GM23338 (cell line): ENCODE results near the gene EN2. TPM values are rescaled to one million over a fixed set of nuclear protein-coding genes. Genes with fewer than 3 reads are reported as not detected.

Experiments used
- ATAC-seq: fragments of 200-7000 bp; cut with Tn5 transposase; 3 replicates; pipeline ENCODE4 v1.9.1; 2020
- DNase-seq: peaks from one replicate; pipeline ENCODE4 v3.0.0-alpha.2; 2015; ENCODE audit warnings: low spot score
- H2AFZ ChIP-seq: fragments of 200-600 bp; sonication (generic); 2 replicates; pipeline ENCODE4 v1.8.0; 2016; ENCODE audit warnings: antibody characterized with exemption, mild to moderate bottlenecking, moderate library complexity
- H3F3A ChIP-seq: fragments of 200-600 bp; sonication (generic); replicated peaks from 2 replicates; pipeline ENCODE4 v1.8.0; 2017; ENCODE audit warnings: antibody characterized with exemption, mixed run types, low read depth
- H3K27ac ChIP-seq: fragments of 200-600 bp; sonication (generic); 2 replicates; pipeline ENCODE4 v1.6.1; 2016; ENCODE audit warnings: low read depth
- H3K27me3 ChIP-seq: fragments of 200-600 bp; sonication (generic); 2 replicates; pipeline ENCODE4 v1.8.0; 2016; ENCODE audit warnings: mild to moderate bottlenecking, mixed run types, moderate library complexity; ENCODE audit not compliant: insufficient read depth
- H3K36me3 ChIP-seq: fragments of 200-600 bp; sonication (generic); 2 replicates; pipeline ENCODE4 v1.8.0; 2016; ENCODE audit warnings: mild to moderate bottlenecking; ENCODE audit not compliant: insufficient read depth
- H3K4me1 ChIP-seq: fragments of 200-600 bp; sonication (generic); 2 replicates; pipeline ENCODE4 v1.8.0; 2016; ENCODE audit warnings: mild to moderate bottlenecking, moderate library complexity; ENCODE audit not compliant: insufficient read depth
- H3K4me2 ChIP-seq: fragments of 200-600 bp; sonication (generic); 2 replicates; pipeline ENCODE4 v1.7.1; 2017; ENCODE audit warnings: mixed run types
- H3K4me3 ChIP-seq: fragments of 200-600 bp; sonication (generic); 2 replicates; pipeline ENCODE4 v1.6.1; 2016; ENCODE audit warnings: mixed run types
- H3K79me2 ChIP-seq: fragments of 200-600 bp; sonication (generic); replicated peaks from 2 replicates; pipeline ENCODE4 v1.8.0; 2017; ENCODE audit warnings: mild to moderate bottlenecking; ENCODE audit not compliant: insufficient read depth
- H3K9me2 ChIP-seq: fragments of 200-600 bp; sonication (generic); 2 replicates; pipeline ENCODE4 v1.8.0; 2017; ENCODE audit not compliant: insufficient read depth
- H4K20me1 ChIP-seq: fragments of 200-600 bp; sonication (generic); replicated peaks from 2 replicates; pipeline ENCODE4 v1.8.0; 2017; ENCODE audit warnings: mild to moderate bottlenecking; ENCODE audit not compliant: insufficient read depth
- H3K27ac Mint-ChIP-seq: 2 replicates; pipeline ENCODE4 v1.8.0; 2020; ENCODE audit warnings: inconsistent platforms, mild to moderate bottlenecking, moderate library complexity, mixed read lengths
- H3K27me3 Mint-ChIP-seq: 3 replicates; pipeline ENCODE4 v1.8.0; 2022; ENCODE audit warnings: low read depth, mild to moderate bottlenecking, moderate library complexity, mixed read lengths, inconsistent platforms; ENCODE audit not compliant: insufficient read depth, poor library complexity
- H3K36me3 Mint-ChIP-seq: 3 replicates; pipeline ENCODE4 v1.8.0; 2021; ENCODE audit warnings: low read depth, mild to moderate bottlenecking, inconsistent platforms, moderate library complexity, mixed read lengths
- H3K4me1 Mint-ChIP-seq: 3 replicates; pipeline ENCODE4 v1.8.0; 2020; ENCODE audit warnings: mild to moderate bottlenecking, inconsistent platforms, mixed read lengths
- H3K4me3 Mint-ChIP-seq: 3 replicates; pipeline ENCODE4 v1.8.0; 2021; ENCODE audit warnings: moderate library complexity, mild to moderate bottlenecking, inconsistent platforms, mixed read lengths
- H3K9me3 Mint-ChIP-seq: 3 replicates; pipeline ENCODE4 v1.8.0; 2020; ENCODE audit warnings: moderate library complexity, mild to moderate bottlenecking, inconsistent platforms, mixed read lengths
- CREB1 ChIP-seq: fragments of 250-450 bp; sonication (Bioruptor Pico); IDR thresholded peaks from 2 replicates; pipeline ENCODE4 v1.5.0; 2020; ENCODE audit warnings: low read depth, mild to moderate bottlenecking, moderate library complexity
- EZH2 ChIP-seq: fragments of 200-600 bp; sonication (generic); IDR thresholded peaks from one replicate; pipeline ENCODE4 v1.8.0; 2017; ENCODE audit warnings: antibody characterized with exemption, mild to moderate bottlenecking, low read depth; ENCODE audit not compliant: unreplicated experiment
- EZH2phosphoT487 ChIP-seq: fragments of 200-600 bp; sonication (generic); IDR thresholded peaks from one replicate; pipeline ENCODE4 v1.8.1; 2018; ENCODE audit warnings: antibody characterized with exemption; ENCODE audit not compliant: unreplicated experiment
- JUNB ChIP-seq: IDR thresholded peaks from one replicate; pipeline ENCODE4 v1.6.1; 2016; ENCODE audit warnings: antibody characterized with exemption; ENCODE audit not compliant: unreplicated experiment
- NANOG ChIP-seq: IDR thresholded peaks from 2 replicates; pipeline ENCODE4 v1.6.1; 2016; ENCODE audit warnings: antibody characterized with exemption, borderline replicate concordance
- POLR2AphosphoS5 ChIP-seq: IDR thresholded peaks from 2 replicates; pipeline ENCODE4 v1.6.1; 2016; ENCODE audit warnings: antibody characterized with exemption, low read depth
- STAT1 ChIP-seq: IDR thresholded peaks from one replicate; pipeline ENCODE4 v1.6.1; 2016; ENCODE audit warnings: antibody characterized with exemption; ENCODE audit not compliant: unreplicated experiment
- ZNF114 ChIP-seq: fragments of 250-450 bp; sonication (Bioruptor Pico); IDR thresholded peaks from 2 replicates; pipeline ENCODE4 v1.5.0; 2020; ENCODE audit warnings: mild to moderate bottlenecking, moderate library complexity
- ZNF331 ChIP-seq: fragments of 250-450 bp; sonication (Bioruptor Pico); IDR thresholded peaks from 2 replicates; pipeline ENCODE4 v1.5.0; 2020; ENCODE audit warnings: low read depth, mild to moderate bottlenecking, moderate library complexity
- ZNF462 ChIP-seq: fragments of 250-450 bp; sonication (Bioruptor Pico); IDR thresholded peaks from 2 replicates; pipeline ENCODE4 v1.5.0; 2020; ENCODE audit warnings: mild to moderate bottlenecking, moderate library complexity
- polyA plus RNA-seq: library from polyadenylated mRNA; unstranded; fragments of >200 nt; fragmentation: Nextera tagmentation; extraction: Ambion mirVana; gene quantifications from 2 replicates; pipeline ENCODE4 v1.2.1, GENCODE V29; 2016
- total RNA-seq: library from RNA; depleted of rRNA; stranded (reverse); fragments of >200 nt; shearing (Covaris generic); gene quantifications from 2 replicates; pipeline ENCODE4 v1.2.3, GENCODE V29; 2014
- TF ChIP-seq, protein P1 (sequence below), 2 experiments: fragments of 200-600 bp in 1 of 2; sonication (generic) in 1 of 2; conservative IDR thresholded peaks; 2 replicates each; pipeline versions ENCODE4 v1.5.1 to v1.6.1; 2016 to 2017; ENCODE audit warnings: antibody characterized with exemption in 2 of 2, low read depth in 2 of 2, mild to moderate bottlenecking in 2 of 2, moderate library complexity in 1 of 2
- TF ChIP-seq, protein P2 (sequence below): IDR thresholded peaks from 2 replicates; pipeline ENCODE4 v1.6.1; 2016; ENCODE audit warnings: antibody characterized with exemption
- TF ChIP-seq, protein P3 (sequence below): IDR thresholded peaks from one replicate; pipeline ENCODE4 v1.6.1; 2018; ENCODE audit warnings: antibody characterized with exemption; ENCODE audit not compliant: unreplicated experiment

Gene EN2
- total and polyA plus RNA-seq, 2 experiments from 2014 or later, result not detected

GRCh38 chr7:155483245-155483644, 25.3 kb downstream of the EN2 start:
- H3K27ac Mint-ChIP-seq, result no peak overlapping the region
- peak overlapping the region; percentile 5; the same call in 2 of the 3 replicates for H3K4me3 Mint-ChIP-seq
- Histone ChIP-seq H3K27me3 (peaks cover 51% of the 10 kb centered on the region), H3K9me2 (no peaks in the 10 kb centered on the region), H3K36me3 (no peaks in the 10 kb centered on the region), H3K4me1 (peaks cover 7% of the 10 kb centered on the region), H3K79me2 (no peaks in the 10 kb centered on the region), H3K4me2 (0 out of 2 replicates have a peak overlapping the region, but pooled peaks have one; percentile 48), H3K4me3 (no peak overlapping the region), H3F3A (0 out of 2 replicates have a peak, but pooled peaks cover 14% of the 10 kb centered on the region), H4K20me1 (0 out of 2 replicates have a peak, but pooled peaks cover 5% of the 10 kb centered on the region), H3K27ac (no peak overlapping the region), H2AFZ (peak overlapping the region; percentile 43)
- no peaks in the 10 kb centered on the region for H3K9me3 Mint-ChIP-seq
- H3K4me1 Mint-ChIP-seq, result peaks cover 23% of the 10 kb centered on the region
- H3K27me3 Mint-ChIP-seq, result peaks cover 47% of the 10 kb centered on the region
- DNase-seq (no peak), ATAC-seq (peak; percentile 60)
- no peaks in the 10 kb centered on the region for H3K36me3 Mint-ChIP-seq
- TF ChIP-seq ZNF114 (CRISPR knock-in tag) (no peak), EZH2phosphoT487 (no peak), EZH2 (no peak), CREB1 (CRISPR knock-in tag) (no peak), STAT1 (no peak), POLR2AphosphoS5 (no peak), ZNF331 (CRISPR knock-in tag) (no peak), ZNF462 (CRISPR knock-in tag) (no peak), JUNB (no peak), NANOG (no peak)
- TF ChIP-seq, protein P1, sequence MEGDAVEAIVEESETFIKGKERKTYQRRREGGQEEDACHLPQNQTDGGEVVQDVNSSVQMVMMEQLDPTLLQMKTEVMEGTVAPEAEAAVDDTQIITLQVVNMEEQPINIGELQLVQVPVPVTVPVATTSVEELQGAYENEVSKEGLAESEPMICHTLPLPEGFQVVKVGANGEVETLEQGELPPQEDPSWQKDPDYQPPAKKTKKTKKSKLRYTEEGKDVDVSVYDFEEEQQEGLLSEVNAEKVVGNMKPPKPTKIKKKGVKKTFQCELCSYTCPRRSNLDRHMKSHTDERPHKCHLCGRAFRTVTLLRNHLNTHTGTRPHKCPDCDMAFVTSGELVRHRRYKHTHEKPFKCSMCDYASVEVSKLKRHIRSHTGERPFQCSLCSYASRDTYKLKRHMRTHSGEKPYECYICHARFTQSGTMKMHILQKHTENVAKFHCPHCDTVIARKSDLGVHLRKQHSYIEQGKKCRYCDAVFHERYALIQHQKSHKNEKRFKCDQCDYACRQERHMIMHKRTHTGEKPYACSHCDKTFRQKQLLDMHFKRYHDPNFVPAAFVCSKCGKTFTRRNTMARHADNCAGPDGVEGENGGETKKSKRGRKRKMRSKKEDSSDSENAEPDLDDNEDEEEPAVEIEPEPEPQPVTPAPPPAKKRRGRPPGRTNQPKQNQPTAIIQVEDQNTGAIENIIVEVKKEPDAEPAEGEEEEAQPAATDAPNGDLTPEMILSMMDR (conservative IDR thresholded peaks at IDR 0.05; ENCODE audit: low read depth in 2 of 2), result no peak
- TF ChIP-seq, protein P2, sequence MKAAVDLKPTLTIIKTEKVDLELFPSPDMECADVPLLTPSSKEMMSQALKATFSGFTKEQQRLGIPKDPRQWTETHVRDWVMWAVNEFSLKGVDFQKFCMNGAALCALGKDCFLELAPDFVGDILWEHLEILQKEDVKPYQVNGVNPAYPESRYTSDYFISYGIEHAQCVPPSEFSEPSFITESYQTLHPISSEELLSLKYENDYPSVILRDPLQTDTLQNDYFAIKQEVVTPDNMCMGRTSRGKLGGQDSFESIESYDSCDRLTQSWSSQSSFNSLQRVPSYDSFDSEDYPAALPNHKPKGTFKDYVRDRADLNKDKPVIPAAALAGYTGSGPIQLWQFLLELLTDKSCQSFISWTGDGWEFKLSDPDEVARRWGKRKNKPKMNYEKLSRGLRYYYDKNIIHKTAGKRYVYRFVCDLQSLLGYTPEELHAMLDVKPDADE, result no peak
- TF ChIP-seq, protein P3, sequence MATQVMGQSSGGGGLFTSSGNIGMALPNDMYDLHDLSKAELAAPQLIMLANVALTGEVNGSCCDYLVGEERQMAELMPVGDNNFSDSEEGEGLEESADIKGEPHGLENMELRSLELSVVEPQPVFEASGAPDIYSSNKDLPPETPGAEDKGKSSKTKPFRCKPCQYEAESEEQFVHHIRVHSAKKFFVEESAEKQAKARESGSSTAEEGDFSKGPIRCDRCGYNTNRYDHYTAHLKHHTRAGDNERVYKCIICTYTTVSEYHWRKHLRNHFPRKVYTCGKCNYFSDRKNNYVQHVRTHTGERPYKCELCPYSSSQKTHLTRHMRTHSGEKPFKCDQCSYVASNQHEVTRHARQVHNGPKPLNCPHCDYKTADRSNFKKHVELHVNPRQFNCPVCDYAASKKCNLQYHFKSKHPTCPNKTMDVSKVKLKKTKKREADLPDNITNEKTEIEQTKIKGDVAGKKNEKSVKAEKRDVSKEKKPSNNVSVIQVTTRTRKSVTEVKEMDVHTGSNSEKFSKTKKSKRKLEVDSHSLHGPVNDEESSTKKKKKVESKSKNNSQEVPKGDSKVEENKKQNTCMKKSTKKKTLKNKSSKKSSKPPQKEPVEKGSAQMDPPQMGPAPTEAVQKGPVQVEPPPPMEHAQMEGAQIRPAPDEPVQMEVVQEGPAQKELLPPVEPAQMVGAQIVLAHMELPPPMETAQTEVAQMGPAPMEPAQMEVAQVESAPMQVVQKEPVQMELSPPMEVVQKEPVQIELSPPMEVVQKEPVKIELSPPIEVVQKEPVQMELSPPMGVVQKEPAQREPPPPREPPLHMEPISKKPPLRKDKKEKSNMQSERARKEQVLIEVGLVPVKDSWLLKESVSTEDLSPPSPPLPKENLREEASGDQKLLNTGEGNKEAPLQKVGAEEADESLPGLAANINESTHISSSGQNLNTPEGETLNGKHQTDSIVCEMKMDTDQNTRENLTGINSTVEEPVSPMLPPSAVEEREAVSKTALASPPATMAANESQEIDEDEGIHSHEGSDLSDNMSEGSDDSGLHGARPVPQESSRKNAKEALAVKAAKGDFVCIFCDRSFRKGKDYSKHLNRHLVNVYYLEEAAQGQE, result no peak
